Erythroblast (primary cell): ENCODE data around the gene VWA3B.

Source experiments
- GATA1 ChIP-seq: IDR thresholded peaks from 2 replicates; pipeline ENCODE4 v1.6.1; 2011; ENCODE audit warnings: low read depth, mild to moderate bottlenecking, control low read depth, low read length, moderate library complexity
- POLR2A ChIP-seq: IDR thresholded peaks from 2 replicates; pipeline ENCODE4 v1.6.1; 2011; ENCODE audit warnings: mild to moderate bottlenecking, low read length

DNA sequence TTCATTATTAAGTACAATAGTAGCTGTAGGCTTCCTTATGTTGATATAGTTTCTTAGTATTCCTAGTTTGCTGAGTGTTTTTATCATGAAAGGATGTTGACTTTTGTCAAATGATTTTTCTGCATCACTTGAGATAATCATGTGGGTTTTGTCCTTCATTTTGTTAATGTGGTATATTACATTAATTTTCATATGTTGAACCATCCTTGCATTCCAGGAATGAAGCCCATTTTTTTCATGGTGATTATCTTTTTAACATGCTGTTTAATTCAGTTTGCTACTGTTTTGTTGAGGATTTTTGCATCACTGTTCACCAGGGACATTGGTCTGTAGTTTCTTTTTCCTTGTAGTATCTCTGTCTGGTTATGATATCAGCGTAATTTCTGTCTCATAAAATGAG lies 176.4 kb downstream of the VWA3B start:
- TF ChIP-seq POLR2A (no peak), GATA1 (no peak)
